SK-N-DZ (cell line): ENCODE results near the gene FZD10.

Experiments
- DNase-seq: peaks from one replicate; pipeline ENCODE4 v3.0.0-alpha.2; 2015; ENCODE audit warnings: low spot score

FZD10 gene

GRCh38 chr12:130154276-130155070 is 7.8 kb upstream of the FZD10 start:
- DNase-seq = no peak

DNA sequence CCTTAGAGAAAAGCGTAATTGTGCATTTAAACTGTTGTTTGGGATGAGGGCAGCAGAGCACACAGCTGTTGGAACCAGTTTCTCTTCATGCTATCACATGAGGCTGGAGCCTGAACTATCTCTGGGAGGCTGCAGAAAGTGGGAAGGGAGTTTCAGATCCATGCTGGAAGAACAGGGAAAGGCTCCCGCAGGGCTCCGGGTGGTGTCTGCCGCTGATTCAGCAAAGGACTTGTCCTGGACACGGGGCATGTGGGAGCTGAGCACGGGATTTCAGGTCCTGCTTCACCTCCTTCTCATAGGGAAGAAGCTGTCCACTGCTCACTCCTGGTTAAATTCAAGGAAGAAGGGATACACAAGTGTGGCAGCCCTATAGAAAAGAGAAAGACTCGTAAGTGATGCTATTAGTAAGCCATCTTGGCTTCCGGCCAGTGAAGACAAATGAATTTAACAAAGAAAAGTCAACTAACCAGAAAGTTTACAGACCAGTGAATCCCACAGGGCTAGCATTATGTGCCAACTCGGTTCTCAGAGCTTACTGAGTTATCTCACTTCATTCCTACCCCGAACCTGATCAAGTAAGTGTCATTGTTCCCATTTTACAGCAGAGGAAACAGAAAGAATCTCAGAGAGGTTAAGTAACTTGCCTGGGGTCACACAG is 6.7 kb upstream of the FZD10 start:
- no peak for DNase-seq

GRCh38 chr12:130156652-130157275 is 5.5 kb upstream of the FZD10 start:
- DNase-seq = no peak

DNA sequence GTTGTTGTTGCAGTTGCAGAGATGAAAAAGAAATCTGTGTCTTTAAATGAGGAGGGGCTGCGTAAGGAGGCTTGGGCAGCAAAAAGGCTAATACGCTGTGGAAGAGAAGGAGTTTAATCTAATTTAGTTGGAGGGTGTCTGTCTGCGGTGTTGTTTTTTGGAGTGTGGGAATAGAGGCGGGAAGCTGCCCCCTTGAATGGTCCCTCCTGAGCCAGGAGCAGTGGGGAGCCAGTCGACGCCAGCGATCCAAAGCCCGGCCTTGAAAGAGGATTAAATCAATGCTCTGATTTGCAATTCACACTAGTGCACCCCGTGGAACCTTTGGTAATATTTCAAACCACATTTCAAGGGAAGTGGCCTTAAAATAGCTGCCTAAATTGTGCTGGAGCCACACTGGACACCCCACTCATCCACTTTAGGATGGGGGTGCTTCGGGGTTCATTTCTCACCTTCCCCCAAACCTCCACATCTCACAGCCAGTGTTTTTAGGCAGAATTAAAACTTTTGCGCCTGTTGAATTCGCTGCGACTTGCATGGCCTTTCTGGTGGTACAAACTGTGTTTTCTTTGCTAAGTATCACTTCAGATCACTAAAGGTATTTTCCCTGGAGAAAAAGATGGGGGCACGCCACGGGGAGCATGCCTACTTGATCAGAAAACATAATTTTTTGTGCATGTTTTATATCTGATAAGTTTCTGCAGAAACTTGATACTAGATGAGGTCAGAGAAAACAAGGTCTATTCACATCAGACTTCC is 4.1 kb upstream of the FZD10 start:
- no peak for DNase-seq

- DNase-seq = no peak
Measured at GRCh38 chr12:130158754-130159059, 3.6 kb upstream of the FZD10 start.

DNA sequence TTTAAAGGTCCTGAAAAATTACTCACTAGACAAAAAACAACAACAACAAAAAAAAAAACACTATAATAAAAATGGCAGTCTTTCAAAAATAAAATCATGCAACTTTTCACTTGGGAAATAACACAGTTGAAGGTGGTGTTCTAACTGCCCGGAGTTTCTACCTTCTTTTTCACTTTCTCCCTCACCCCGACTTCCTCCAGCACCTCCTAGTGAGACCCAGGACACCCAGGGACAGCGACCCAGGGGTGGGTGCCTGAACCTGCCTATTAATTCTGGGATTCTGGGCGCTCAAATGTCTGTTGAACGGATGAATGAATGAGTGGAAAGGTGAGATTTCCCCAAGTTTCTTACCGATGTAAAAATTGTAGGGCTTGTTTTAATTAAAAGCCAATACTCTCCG is 2.0 kb upstream of the FZD10 start:
- DNase-seq = no peak

DNA sequence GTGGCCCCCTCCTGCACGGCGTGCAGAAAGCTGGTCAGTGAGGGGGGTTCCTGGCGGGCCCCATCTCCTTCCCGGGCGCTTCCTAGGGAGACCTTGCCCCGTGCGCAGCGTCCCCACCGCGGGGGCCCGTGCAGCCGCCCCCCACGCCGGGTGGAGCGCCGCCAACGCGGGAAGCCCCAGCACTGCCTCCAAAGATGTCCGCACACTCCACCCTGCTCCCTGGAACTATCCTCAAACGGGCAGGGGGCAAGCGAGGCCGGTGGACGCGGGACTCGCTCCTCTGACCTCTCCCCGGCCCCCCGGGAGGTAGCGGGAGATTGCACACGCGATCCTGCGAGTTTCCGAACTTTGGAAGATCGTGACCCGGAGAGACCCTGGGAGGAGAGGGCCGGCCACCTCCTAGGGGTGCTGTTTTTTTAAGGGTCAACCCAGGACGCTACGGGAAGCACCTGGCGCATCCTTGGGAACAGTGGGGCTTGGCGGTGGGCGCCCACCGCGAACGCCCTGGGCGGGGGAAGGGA is 1.5 kb upstream of the FZD10 start:
- no peak for DNase-seq

DNA sequence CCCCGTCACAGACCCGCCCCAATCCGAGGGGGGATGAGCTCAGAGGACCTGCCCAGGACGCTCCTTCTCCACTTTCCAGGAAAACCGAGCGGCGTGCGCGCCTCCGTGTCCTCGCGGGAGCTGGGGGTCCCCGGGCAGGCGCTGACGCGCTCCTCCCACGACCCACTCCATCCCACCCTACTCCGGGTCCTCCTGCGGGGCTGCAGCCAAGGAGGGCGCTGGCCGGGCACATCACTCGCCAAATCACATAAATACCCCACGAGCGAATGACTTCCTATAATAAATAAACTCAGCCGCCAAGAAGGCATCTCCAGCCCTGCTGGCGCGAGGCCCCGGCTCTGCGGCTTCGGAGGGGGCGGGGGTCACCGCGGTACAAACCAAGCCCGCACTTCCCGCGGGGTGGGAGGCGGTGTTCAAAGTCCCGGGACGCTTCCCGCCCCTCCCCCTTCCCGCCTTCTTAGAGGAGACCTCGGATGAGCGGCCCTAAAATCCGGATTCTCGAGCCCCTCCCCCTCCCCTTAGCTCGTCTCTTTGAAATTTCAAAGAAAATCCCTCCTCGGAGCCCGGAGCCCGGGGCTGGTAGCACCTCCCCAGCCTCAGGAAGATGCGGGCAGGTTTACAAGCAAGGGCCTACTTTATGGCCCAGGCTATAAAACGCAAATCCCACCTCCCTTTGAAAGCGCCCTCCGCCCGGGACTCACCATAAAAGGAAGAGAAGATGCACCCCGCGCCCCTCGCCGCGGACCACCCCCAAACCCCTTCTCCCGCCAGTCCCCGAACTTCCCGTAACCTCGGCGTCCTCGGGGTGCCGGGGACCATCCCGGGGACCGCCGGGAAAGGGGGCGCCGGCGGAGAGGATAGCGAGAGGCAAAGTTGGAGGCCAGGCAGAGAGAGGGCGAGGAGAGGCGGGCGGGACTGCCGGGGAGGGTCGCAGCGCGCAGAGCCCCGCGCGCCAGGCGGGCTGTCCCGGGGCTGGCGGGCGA is 712 bp upstream of the FZD10 start:
- DNase-seq = no peak

GRCh38 chr12:130162745-130163460 is 639 bp downstream of the FZD10 start:
- DNase-seq = no peak

- no peak for DNase-seq
Measured at GRCh38 chr12:130163461-130164215, 1.4 kb downstream of the FZD10 start.

- DNase-seq = no peak
Measured at GRCh38 chr12:130164216-130164542, 1.9 kb downstream of the FZD10 start.

DNA sequence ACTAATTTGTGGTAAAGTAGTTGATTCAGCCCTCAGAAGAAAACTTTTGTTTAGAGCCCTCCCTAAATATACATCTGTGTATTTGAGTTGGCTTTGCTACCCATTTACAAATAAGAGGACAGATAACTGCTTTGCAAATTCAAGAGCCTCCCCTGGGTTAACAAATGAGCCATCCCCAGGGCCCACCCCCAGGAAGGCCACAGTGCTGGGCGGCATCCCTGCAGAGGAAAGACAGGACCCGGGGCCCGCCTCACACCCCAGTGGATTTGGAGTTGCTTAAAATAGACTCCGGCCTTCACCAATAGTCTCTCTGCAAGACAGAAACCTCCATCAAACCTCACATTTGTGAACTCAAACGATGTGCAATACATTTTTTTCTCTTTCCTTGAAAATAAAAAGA is 2.7 kb downstream of the FZD10 start:
- DNase-seq = no peak

- no peak for DNase-seq
Measured at GRCh38 chr12:130166306-130166705, 4.0 kb downstream of the FZD10 start.

DNA sequence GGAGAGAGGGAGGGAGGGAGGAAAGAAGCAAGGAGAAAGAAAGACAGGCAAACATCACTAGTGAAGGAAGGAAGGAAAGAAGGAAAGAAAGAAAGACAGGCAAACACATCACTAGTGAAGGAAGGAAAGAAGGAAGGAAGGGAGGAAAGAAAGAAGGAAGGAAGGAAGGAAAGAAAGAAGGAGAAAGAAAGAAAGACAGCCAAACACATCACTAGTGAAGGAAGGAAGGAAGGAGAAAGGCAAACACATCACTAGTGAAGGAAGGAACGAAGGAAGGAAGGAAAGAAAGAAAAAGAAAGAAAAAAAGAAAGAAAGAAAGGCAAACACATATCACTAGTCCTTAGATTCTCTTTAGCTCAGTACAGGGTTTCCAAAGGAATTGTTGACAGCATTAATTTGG is 5.3 kb downstream of the FZD10 start:
- no peak for DNase-seq

GRCh38 chr12:130169256-130169655 is 7.0 kb downstream of the FZD10 start:
- no peak for DNase-seq

DNA sequence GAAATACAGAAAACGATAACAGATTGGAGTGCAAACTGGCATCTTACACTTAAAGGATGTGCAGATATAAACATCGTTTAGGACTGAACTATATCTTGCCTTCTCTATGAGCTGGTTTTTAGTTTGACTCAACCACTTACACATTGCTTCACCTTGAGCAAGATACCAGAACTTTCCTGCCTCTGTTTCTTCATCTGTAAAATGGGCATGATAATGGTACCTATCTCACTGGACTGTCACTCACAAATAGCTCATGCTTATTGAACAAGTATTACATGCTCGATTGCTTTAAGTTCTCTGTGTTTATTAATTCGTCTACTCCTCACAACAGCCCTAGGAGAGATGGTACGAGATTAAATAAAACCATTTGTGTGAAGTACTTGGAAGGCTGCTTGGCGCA is 7.7 kb downstream of the FZD10 start:
- DNase-seq = no peak

GRCh38 chr12:130170611-130171010 is 8.3 kb downstream of the FZD10 start:
- no peak for DNase-seq

GRCh38 chr12:130177635-130178242 is 15.5 kb downstream of the FZD10 start:
- no peak for DNase-seq

DNA sequence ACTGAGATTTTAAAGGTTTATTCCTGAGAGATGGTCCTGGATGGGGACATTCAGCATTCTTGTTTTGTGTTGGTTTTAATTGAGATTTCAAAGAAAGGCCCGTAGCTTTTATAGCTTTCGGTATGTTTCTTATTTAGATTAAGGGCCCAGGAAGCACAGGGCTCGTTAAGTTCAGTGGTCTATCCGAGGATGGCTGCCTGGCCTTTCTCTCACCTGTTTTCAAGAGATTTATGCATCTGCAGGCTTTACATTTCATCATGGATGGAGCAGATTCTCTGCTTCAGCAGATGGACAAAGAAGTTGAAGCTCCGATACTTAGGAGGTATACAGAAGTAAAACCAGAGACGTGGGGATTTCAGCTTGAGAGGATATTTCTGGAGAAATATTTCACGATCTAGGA is 16.0 kb downstream of the FZD10 start:
- DNase-seq = no peak
